ENCODE measurements around the gene ERVW-1.
"Not testable (repeated sequence)": the region's sequence is repeated elsewhere in the genome, so short reads cannot be mapped to it uniquely, and the experiment has no call there.

ERVW-1 gene

DNA sequence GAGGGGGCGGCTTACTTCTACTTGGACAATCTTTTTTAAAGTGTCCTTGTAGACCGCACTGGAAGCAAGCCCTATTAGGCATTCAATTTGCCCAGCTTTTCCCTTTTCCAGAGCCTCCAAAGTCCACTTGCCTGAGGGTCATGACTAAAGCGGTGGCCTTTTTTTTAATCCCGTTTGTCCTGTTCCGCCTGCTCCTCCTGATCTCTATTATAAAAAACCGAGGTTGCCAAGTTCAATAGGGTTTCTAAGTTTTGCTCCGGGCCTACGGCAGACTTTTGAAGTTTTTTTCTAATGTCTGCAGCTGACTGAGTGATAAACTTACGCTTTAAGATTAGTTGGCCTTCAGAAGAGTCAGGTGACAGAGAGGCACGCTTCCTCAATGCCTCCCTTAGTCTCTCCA, 3.8 kb downstream of the ERVW-1 start:
- not testable (repeated sequence) for DNase-seq (ENCODE audit: low spot score); FAIRE-seq

GRCh38 chr7:92468589-92468988, 9.2 kb downstream of the ERVW-1 start:
- FAIRE-seq; DNase-seq (ENCODE audit: low spot score): not testable (repeated sequence)

GRCh38 chr7:92466682-92467081, 11.1 kb downstream of the ERVW-1 start:
- FAIRE-seq (no peak), DNase-seq (ENCODE audit: low spot score) (no peak)

GRCh38 chr7:92464515-92464914, 13.2 kb downstream of the ERVW-1 start:
- FAIRE-seq (no peak), DNase-seq (ENCODE audit: low spot score) (no peak)

DNA sequence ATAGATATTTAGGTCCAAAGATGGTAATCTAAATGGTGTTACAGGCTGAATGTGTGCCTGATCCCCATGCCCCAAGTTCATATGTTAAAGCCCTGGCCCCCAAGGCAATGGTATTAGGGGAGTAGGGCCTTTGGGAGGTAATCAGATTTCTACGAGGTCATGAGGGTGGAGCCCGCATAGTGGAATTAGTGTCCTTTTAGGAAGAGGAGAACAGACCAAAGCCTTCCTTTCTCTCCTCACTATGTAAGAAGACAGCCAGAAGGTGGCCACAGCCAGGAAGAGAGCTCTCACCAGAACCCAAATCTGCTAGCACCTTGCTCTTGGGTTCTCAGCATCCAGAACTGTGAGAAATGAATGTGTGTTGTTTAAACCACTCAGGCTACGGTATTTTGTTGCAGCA, 15.2 kb downstream of the ERVW-1 start:
- FAIRE-seq: no peak
- DNase-seq (ENCODE audit: low spot score): no peak

GRCh38 chr7:92461027-92462003, 16.4 kb downstream of the ERVW-1 start:
- DNase-seq (ENCODE audit: low spot score): peak; percentile 73
- peak; percentile 17 for FAIRE-seq

GRCh38 chr7:92460510-92460909, 17.2 kb downstream of the ERVW-1 start:
- FAIRE-seq (no peak), DNase-seq (ENCODE audit: low spot score) (no peak)

DNA sequence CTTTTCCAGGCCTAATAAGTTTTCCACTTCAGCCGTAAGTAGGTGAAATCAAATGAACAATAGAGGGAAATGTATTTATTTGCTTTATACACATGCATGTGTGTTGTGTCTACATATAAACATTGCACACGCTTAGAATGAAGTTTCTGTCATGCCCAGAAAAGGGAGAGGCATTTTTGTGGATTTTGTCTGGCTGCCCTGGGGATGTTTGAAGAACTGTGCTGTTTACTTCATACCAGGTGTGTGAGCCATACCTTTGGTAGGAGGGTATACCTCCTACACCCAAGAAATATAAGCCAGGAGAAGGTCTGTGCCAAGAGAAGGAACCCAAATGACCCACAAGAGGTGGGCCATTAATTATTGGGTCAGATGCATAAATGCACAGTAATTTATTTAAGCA, 17.6 kb downstream of the ERVW-1 start:
- no peak for DNase-seq (ENCODE audit: low spot score)
- no peak for FAIRE-seq

GRCh38 chr7:92456236-92456635, 21.5 kb downstream of the ERVW-1 start:
- FAIRE-seq (no peak), DNase-seq (ENCODE audit: low spot score) (no peak)

DNA sequence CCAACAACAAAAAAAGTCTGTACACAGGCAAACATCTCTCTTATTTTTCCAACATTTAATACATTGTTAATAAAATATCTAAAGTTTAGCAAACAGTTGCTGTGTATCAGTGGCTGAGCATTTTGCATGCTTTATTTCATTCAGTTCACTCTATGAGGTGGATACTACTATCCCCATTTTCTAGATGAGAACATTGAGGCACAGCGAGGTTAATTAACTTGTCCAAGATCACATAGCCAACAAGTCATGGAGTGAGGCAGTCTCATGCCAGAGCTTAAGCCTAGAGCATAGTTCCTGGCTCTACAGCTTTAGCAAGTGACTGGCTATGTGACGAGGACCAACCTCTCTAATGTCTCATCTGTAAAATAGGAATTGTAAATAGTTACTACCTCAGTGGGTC, 26.1 kb downstream of the ERVW-1 start:
- no peak for FAIRE-seq
- no peak for DNase-seq (ENCODE audit: low spot score)

DNA sequence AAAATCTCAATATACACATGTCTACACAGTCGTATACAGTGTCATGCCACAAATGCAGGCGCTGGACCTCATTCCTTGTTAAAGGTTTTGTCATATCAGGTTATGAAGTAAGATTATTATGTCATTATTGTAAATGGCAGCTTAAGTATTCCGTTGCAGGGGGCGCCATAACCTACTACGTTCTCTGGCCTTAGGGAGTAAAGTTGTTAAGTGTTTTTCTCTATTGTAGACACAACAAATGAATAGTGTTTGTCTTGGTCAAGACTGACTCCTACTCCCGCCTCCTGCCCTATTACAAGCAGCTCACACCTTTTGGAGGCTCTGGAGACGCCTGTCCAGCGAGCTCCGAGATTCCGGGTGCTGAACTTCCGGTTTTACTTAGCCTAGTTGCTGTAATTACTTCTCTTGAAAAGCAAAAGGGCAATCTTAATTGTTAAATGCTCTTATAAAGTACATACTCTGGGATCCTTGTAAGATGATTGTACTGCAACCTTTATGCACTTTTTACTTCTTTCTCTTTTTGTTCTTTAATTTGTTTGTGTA, 29.5 kb downstream of the ERVW-1 start:
- FAIRE-seq: no peak
- peak; percentile 62 for DNase-seq (ENCODE audit: low spot score)

GRCh38 chr7:92447345-92448204, 30.2 kb downstream of the ERVW-1 start, which contains the start of gene GATAD1:
Gene GATAD1, plus strand, starts transcription at chr7:92447482. Its CDS starts 248 bp downstream, at chr7:92447730.
- no peak for FAIRE-seq

DNA sequence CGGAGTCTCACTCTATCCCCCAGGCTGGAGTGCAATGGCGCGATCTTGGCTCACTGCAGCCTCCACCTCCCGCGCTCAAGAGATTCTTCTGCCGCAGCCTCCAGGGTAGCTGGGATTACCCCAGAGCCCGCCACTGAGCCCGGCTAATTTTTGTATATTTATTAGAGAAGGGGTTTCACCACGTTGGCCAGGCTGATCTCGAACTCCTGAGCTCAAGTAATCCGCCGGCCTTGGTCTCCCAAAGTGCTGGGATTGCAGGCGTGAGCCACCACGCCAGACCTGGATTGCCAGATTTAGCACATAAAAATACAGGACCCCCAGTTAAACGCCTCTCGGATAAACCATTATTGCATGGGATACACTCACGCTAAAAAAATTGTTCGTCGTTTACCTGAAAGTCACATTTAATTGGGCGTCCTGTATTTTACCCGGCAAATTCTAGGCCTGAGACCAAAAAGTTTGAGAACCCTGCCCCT, 30.8 kb downstream of the ERVW-1 start:
- no peak for FAIRE-seq

More at GRCh38 chr7:92447345-92448204, 30.2 kb downstream of the ERVW-1 start, which contains the start of gene GATAD1:
- DNase-seq (ENCODE audit: low spot score): peak; percentile 99

DNA sequence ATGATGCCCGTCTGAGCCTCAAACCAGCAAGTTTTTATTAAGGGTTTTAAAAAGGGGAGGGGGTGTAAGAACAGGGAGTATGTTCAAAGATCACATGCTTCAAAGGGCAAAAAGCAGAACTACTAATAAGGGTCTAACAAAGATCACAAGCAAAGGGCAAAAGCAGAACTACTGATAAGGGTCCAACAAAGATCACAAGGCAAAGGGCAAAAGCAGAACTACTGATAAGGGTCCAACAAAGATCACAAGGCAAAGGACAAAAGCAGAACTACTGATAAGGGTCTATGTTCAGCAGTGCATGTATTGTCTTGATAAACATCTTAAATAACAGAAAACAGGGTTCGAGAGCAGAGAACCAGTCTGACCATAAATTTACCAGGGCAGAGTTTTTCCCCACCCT, 35.0 kb downstream of the ERVW-1 start:
- not testable (repeated sequence) for FAIRE-seq; DNase-seq (ENCODE audit: low spot score)

More for the DNA sequence above, 30.8 kb downstream of the ERVW-1 start:
- DNase-seq (ENCODE audit: low spot score): no peak

DNA sequence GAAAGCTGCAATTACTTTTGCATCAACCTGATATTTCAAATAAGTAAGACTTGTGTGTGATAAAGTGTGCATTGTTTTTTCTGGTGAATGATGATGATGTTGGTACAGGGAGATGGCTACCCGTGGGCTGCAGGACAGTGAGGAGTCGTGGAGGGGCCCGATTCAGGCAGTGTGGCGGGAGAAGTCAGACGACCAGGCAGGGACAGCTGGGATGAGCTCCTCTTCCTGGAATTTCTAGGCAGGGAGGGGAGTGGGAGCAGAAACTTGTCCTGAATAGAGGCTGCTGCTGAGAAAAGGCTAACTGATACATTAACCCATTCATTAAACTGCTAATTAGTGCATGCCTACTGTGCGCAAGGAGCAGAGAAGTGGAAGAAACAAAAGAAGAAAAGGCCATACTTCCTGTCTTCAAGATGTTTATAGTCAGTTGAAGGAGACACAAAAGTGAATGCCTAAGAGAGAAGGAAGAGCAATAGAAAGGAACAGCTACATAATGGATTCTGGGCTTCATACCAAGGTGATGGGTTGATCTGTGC, 39.7 kb downstream of the ERVW-1 start:
- DNase-seq (ENCODE audit: low spot score) (no peak), FAIRE-seq (peak; percentile 32)

GRCh38 chr7:92436612-92437445, 40.9 kb downstream of the ERVW-1 start:
- no peak for DNase-seq (ENCODE audit: low spot score)
- FAIRE-seq: no peak

- FAIRE-seq (no peak), DNase-seq (ENCODE audit: low spot score) (no peak)
These were observed 42.2 kb downstream of the ERVW-1 start for GRCh38 chr7:92435542-92435941.

GRCh38 chr7:92433019-92433418, 44.7 kb downstream of the ERVW-1 start:
- FAIRE-seq (no peak), DNase-seq (ENCODE audit: low spot score) (no peak)

GRCh38 chr7:92432299-92432946, 45.3 kb downstream of the ERVW-1 start:
- DNase-seq (ENCODE audit: low spot score): no peak
- no peak for FAIRE-seq

GRCh38 chr7:92427193-92427592, 50.6 kb downstream of the ERVW-1 start:
- no peak for FAIRE-seq

More at GRCh38 chr7:92427193-92427592, 50.6 kb downstream of the ERVW-1 start:
- no peak for DNase-seq (ENCODE audit: low spot score)

Data from urothelium cell line (cell line).